PC-3 (cell line): Measurements from ENCODE around the gene TMEM184C. TPM values are rescaled to one million over a fixed set of nuclear protein-coding genes. Genes with fewer than 3 reads are reported as not detected.

Source experiments
- ATAC-seq: fragments of 200-7000 bp; cut with Tn5 transposase; 2 replicates; pipeline ENCODE4 v1.9.1; 2020; ENCODE audit warnings: mild to moderate bottlenecking, moderate library complexity
- BruUV-seq: library from RNA; stranded (reverse); fragments of 400-500 nt; replicated peaks from 2 replicates; lab custom pipeline; 2021; lab: Mats Ljungman, UMichigan
- CTCF ChIA-PET: fragments of 300-600 bp; sonication (Branson Sonifier 250); formaldehyde crosslinking; loops from one replicate; lab custom pipeline; 2022; ENCODE audit warnings: antibody characterized with exemption; lab: Charles Lee
- POLR2A ChIA-PET: fragments of 300-600 bp; sonication (Branson Sonifier 250); formaldehyde crosslinking; loops from one replicate; lab custom pipeline; 2022; ENCODE audit warnings: antibody characterized with exemption; ENCODE audit not compliant: unreplicated experiment; lab: Charles Lee
- DNase-seq: peaks from one replicate; pipeline ENCODE4 v3.0.0-alpha.2; 2015
- H2AFZ ChIP-seq: fragments of 300-600 bp; sonication (generic); 2 replicates; pipeline ENCODE4 v1.6.0; 2016; ENCODE audit warnings: antibody characterized with exemption, low read length
- H3F3A ChIP-seq: fragments of 300-600 bp; sonication (generic); one replicate; pipeline ENCODE4 v1.6.0; 2017; ENCODE audit warnings: antibody characterized with exemption, low read length, control low read depth, mild to moderate bottlenecking; ENCODE audit not compliant: unreplicated experiment
- H3K27ac ChIP-seq: fragments of 300-600 bp; sonication (generic); 2 replicates; pipeline ENCODE4 v1.5.1; 2016; ENCODE audit warnings: mild to moderate bottlenecking, low read length
- H3K27me3 ChIP-seq: fragments of 300-600 bp; sonication (generic); 2 replicates; pipeline ENCODE4 v1.6.1; 2016; ENCODE audit warnings: low read length, mixed read lengths
- H3K36me3 ChIP-seq: fragments of 300-600 bp; sonication (generic); 2 replicates; pipeline ENCODE4 v1.6.1; 2016; ENCODE audit warnings: low read depth, mixed run types, low read length, mixed read lengths
- H3K4me1 ChIP-seq: fragments of 300-600 bp; sonication (generic); 2 replicates; pipeline ENCODE4 v1.5.1; 2016; ENCODE audit warnings: low read length; ENCODE audit not compliant: insufficient read depth
- H3K4me2 ChIP-seq: fragments of 300-600 bp; sonication (generic); 2 replicates; pipeline ENCODE4 v1.6.0; 2016; ENCODE audit warnings: low read length
- H3K4me3 ChIP-seq: fragments of 300-600 bp; sonication (generic); 2 replicates; pipeline ENCODE4 v1.5.1; 2016; ENCODE audit warnings: mild to moderate bottlenecking, low read length, mixed read lengths
- H3K79me2 ChIP-seq: fragments of 300-600 bp; sonication (generic); 2 replicates; pipeline ENCODE4 v1.6.1; 2017; ENCODE audit warnings: low read length, mixed read lengths
- H3K9ac ChIP-seq: fragments of 300-600 bp; sonication (generic); 2 replicates; pipeline ENCODE4 v1.6.0; 2016; ENCODE audit warnings: mild to moderate bottlenecking, low read length
- H3K9me2 ChIP-seq: fragments of 300-600 bp; sonication (generic); replicated peaks from 2 replicates; pipeline ENCODE4 v1.6.1; 2016; ENCODE audit warnings: mixed run types, low read length, mixed read lengths
- H3K9me3 ChIP-seq: fragments of 300-600 bp; sonication (generic); 2 replicates; pipeline ENCODE4 v1.6.1; 2016; ENCODE audit warnings: low read length, mixed read lengths
- H4K20me1 ChIP-seq: fragments of 300-600 bp; sonication (generic); 2 replicates; pipeline ENCODE4 v1.6.1; 2016; ENCODE audit warnings: low read length, mixed read lengths
- CTCF ChIP-seq: fragments of 300-600 bp; sonication (generic); conservative IDR thresholded peaks from 2 replicates; pipeline ENCODE4 v1.5.1; 2017; ENCODE audit warnings: antibody characterized with exemption, low read depth, mild to moderate bottlenecking, low read length
- EZH2 ChIP-seq: fragments of 300-600 bp; sonication (generic); IDR thresholded peaks from one replicate; pipeline ENCODE4 v1.6.1; 2017; ENCODE audit warnings: antibody characterized with exemption, mild to moderate bottlenecking, low read length; ENCODE audit not compliant: unreplicated experiment
- EZH2phosphoT487 ChIP-seq: fragments of 300-600 bp; sonication (generic); IDR thresholded peaks from 2 replicates; pipeline ENCODE4 v1.6.1; 2018; ENCODE audit warnings: mild to moderate bottlenecking, antibody characterized with exemption, low read length, borderline replicate concordance
- intact Hi-C: fragments of 100-400 bp; cut with micrococcal nuclease; formaldehyde crosslinking; loops from 2 replicates; pipeline ENCODE4 v1.9.0; 2023
- total RNA-seq: library from RNA; depleted of rRNA; stranded (reverse); fragments of >200 nt; gene quantifications from 2 replicates; pipeline ENCODE4 v1.2.3, GENCODE V29; 2014

Gene TMEM184C
- total RNA-seq, 1 experiment from 2014 or later = 17.5 TPM

- Histone ChIP-seq H3K9ac (no peak overlapping the region), H3F3A (no peaks in the 10 kb centered on the region), H3K27ac (no peak overlapping the region), H3K36me3 (peaks cover 4% of the 10 kb centered on the region; the same call in 1 of the 2 replicates), H3K27me3 (no peaks in the 10 kb centered on the region), H3K9me3 (no peaks in the 10 kb centered on the region), H3K9me2 (no peaks in the 10 kb centered on the region), H2AFZ (no peak overlapping the region), H4K20me1 (no peaks in the 10 kb centered on the region), H3K4me1 (peaks cover 17% of the 10 kb centered on the region), H3K4me3 (no peak overlapping the region), H3K4me2 (peak overlapping the region; percentile 86), H3K79me2 (peaks cover 53% of the 10 kb centered on the region)
- intact Hi-C loops = no loop called here
- no peak for TF ChIP-seq EZH2phosphoT487
- no peak for TF ChIP-seq CTCF
- no peak for TF ChIP-seq EZH2
- no peak for DNase-seq
- BruUV-seq = no TSS peak
- POLR2A ChIA-PET = no interaction called here
- CTCF ChIA-PET = no interaction called here
- ATAC-seq = no peak
Observed at GRCh38 chr4:147620315-147620714, 3.1 kb downstream of the TMEM184C start.

GRCh38 chr4:147625733-147626132 is 8.5 kb downstream of the TMEM184C start:
- TF ChIP-seq EZH2phosphoT487 (no peak), EZH2 (no peak), CTCF (no peak)
- H3K9ac ChIP-seq = no peak overlapping the region
- H3K9me2 ChIP-seq = no peaks in the 10 kb centered on the region
- H3K36me3 ChIP-seq = peaks cover 6% of the 10 kb centered on the region; the same call in 1 of the 2 replicates
- BruUV-seq = no TSS peak
- no peaks in the 10 kb centered on the region for H3F3A ChIP-seq
- peak; percentile 8 for DNase-seq
- ChIA-PET CTCF (no interaction called here), POLR2A (no interaction called here)
- H4K20me1 ChIP-seq = no peaks in the 10 kb centered on the region
- H3K79me2 ChIP-seq = peaks cover 21% of the 10 kb centered on the region
- H3K4me2 ChIP-seq = no peak overlapping the region
- intact Hi-C loops = no loop called here
- H3K4me3 ChIP-seq = no peak overlapping the region
- no peaks in the 10 kb centered on the region for H3K27me3 ChIP-seq
- no peak overlapping the region for H3K27ac ChIP-seq
- H2AFZ ChIP-seq = no peak overlapping the region
- no peaks in the 10 kb centered on the region for H3K9me3 ChIP-seq
- peaks cover 15% of the 10 kb centered on the region for H3K4me1 ChIP-seq
- peak; percentile 38 for ATAC-seq

GRCh38 chr4:147626903-147627302 is 9.7 kb downstream of the TMEM184C start:
- TF ChIP-seq EZH2phosphoT487 (no peak), CTCF (no peak), EZH2 (no peak)
- H3K9ac ChIP-seq = no peak overlapping the region
- H3K27me3 ChIP-seq = no peaks in the 10 kb centered on the region
- POLR2A ChIA-PET = no interaction called here
- no peaks in the 10 kb centered on the region for H3F3A ChIP-seq
- H3K36me3 ChIP-seq = peaks cover 9% of the 10 kb centered on the region; the same call in 1 of the 2 replicates
- no peaks in the 10 kb centered on the region for H3K9me3 ChIP-seq
- H3K79me2 ChIP-seq = peaks cover 10% of the 10 kb centered on the region; the same call in 1 of the 2 replicates
- BruUV-seq = no TSS peak
- no peak overlapping the region for H3K4me2 ChIP-seq
- H4K20me1 ChIP-seq = no peaks in the 10 kb centered on the region
- H3K4me3 ChIP-seq = no peak overlapping the region
- no peaks in the 10 kb centered on the region for H3K9me2 ChIP-seq
- DNase-seq = no peak
- no peak overlapping the region for H3K27ac ChIP-seq
- peaks cover 5% of the 10 kb centered on the region; the same call in 1 of the 2 replicates for H3K4me1 ChIP-seq
- CTCF ChIA-PET = no interaction called here
- intact Hi-C loops = no loop called here
- H2AFZ ChIP-seq = no peak overlapping the region
- no peak for ATAC-seq
